HL-60 (cell line): ENCODE measurements around the gene PRSS16.

ENCODE experiments used
- DNase-seq, 2 experiments: peaks; one replicate each; pipeline ENCODE4 v3.0.0-alpha.2; 2010 to 2020; ENCODE audit warnings: low read depth in 1 of 2, low spot score in 1 of 2
- H3K27ac ChIP-seq: fragments of 250-450 bp; sonication (Bioruptor Pico); replicated peaks from 2 replicates; pipeline ENCODE4 v1.5.1; 2020; ENCODE audit warnings: mild to moderate bottlenecking, moderate library complexity
- H3K27me3 ChIP-seq: fragments of 250-450 bp; sonication (Bioruptor Pico); 2 replicates; pipeline ENCODE4 v1.5.1; 2021; ENCODE audit warnings: mild to moderate bottlenecking, moderate library complexity; ENCODE audit not compliant: insufficient read depth, poor library complexity, severe bottlenecking
- H3K4me3 ChIP-seq: replicated peaks from 2 replicates; pipeline ENCODE4 v1.5.1; 2011; ENCODE audit warnings: mild to moderate bottlenecking, control low read depth, low read length; ENCODE audit not compliant: insufficient read depth
- CTCF ChIP-seq: IDR thresholded peaks from one replicate; pipeline ENCODE4 v1.5.1; 2011; ENCODE audit warnings: low read length, control low read depth, inconsistent platforms; ENCODE audit not compliant: insufficient read depth
- GABPA ChIP-seq: IDR thresholded peaks from 2 replicates; pipeline ENCODE4 v1.6.1; 2012; ENCODE audit warnings: low read depth
- POLR2AphosphoS5 ChIP-seq: IDR thresholded peaks from 2 replicates; pipeline ENCODE4 v1.6.1; 2012; ENCODE audit warnings: low read depth
- REST ChIP-seq: IDR thresholded peaks from 2 replicates; pipeline ENCODE4 v1.6.1; 2012; ENCODE audit warnings: low read depth; ENCODE audit not compliant: insufficient replicate concordance
- SPI1 ChIP-seq: IDR thresholded peaks from 2 replicates; pipeline ENCODE4 v1.6.1; 2012; ENCODE audit warnings: low read depth, mild to moderate bottlenecking, borderline replicate concordance

The PRSS16 gene

GRCh38 chr6:27234576-27234975 lies 12.9 kb upstream of the PRSS16 start:
- TF ChIP-seq SPI1 (no peak), POLR2AphosphoS5 (no peak), GABPA (no peak), CTCF (no peak), REST (no peak)
- DNase-seq: no peak
- no peak overlapping the region for H3K4me3 ChIP-seq
- no peak overlapping the region for H3K27ac ChIP-seq
- peaks cover 3% of the 10 kb centered on the region for H3K27me3 ChIP-seq

GRCh38 chr6:27237089-27237803 lies 10.3 kb upstream of the PRSS16 start:
- DNase-seq: peak in 1 of 2 experiments; percentile 33
- no peak overlapping the region for H3K4me3 ChIP-seq
- H3K27me3 ChIP-seq: peaks cover 3% of the 10 kb centered on the region
- no peak overlapping the region for H3K27ac ChIP-seq
- TF ChIP-seq CTCF: no peak
- no peak for TF ChIP-seq REST
- no peak for TF ChIP-seq POLR2AphosphoS5
- TF ChIP-seq GABPA: no peak
- TF ChIP-seq SPI1: no peak

GRCh38 chr6:27238010-27238983 lies 9.2 kb upstream of the PRSS16 start:
- Histone ChIP-seq H3K27me3 (peaks cover 3% of the 10 kb centered on the region), H3K27ac (no peak overlapping the region), H3K4me3 (no peak overlapping the region)
- no peak for TF ChIP-seq REST
- no peak for TF ChIP-seq CTCF
- no peak for TF ChIP-seq SPI1
- no peak for TF ChIP-seq GABPA
- DNase-seq: no peak
